GM13976 (cell line): ENCODE data around the gene SPRR3.

Experiments used
- DNase-seq: peaks from one replicate; pipeline ENCODE4 v3.0.0; 2012; ENCODE audit warnings: low spot score
- CTCF ChIP-seq: IDR thresholded peaks from 2 replicates; pipeline ENCODE4 v1.5.1; 2012; ENCODE audit warnings: borderline replicate concordance, mild to moderate bottlenecking; ENCODE audit not compliant: insufficient read depth; ENCODE audit errors: extremely low read depth, missing control alignments, control extremely low read depth
- in situ Hi-C: fragments of 300-500 bp; cut with MboI; formaldehyde crosslinking; loops from one replicate; pipeline ENCODE4 v1.12.0; 2022; ENCODE audit warnings: low sequenced_read_pairs, mixed read lengths, inconsistent platforms; ENCODE audit not compliant: unreplicated experiment

The SPRR3 gene

DNA sequence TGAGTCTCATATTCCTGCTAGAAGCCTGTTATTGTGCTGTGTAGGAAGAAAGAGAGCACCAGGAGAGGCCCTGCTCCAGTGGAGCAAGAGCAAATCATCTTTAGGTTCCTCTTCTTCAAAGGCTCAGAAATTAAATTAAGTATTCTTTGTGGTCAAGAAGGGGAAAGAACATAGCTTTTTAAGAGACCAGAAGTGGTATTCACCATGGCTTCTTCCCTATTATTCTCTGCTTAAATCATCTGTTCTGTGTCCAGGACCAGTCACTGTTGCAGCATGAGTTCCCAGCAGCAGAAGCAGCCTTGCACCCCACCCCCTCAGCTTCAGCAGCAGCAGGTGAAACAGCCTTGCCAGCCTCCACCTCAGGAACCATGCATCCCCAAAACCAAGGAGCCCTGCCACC lies 30.5 kb downstream of the SPRR3 start:
- in situ Hi-C loops: no loop called here
- TF ChIP-seq CTCF: no peak
- peak; percentile 13 for DNase-seq

DNA sequence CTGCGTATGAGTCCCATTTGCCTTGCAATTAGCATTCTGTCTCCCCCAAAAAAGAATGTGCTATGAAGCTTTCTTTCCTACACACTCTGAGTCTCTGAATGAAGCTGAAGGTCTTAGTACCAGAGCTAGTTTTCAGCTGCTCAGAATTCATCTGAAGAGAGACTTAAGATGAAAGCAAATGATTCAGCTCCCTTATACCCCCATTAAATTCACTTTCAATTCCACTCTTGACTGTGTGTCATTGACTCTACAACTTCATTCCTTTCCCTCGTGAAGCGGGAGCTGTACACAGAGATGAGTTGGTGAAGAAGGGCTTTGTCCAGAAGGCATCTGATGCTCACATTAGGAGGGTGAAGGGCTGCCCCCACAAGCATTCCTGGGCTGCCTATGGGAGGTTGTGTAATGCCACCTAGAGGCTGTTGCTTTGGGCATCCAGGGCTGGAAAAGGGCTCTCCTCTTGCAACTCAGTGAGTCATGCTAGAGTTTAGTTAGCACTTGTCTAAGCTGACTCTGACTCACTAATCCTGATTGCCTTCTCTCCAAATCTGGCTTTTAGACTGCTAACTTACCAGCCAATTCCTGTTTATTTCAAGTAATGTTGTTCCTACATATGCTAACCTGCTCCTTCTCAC lies 31.2 kb downstream of the SPRR3 start:
- no peak for TF ChIP-seq CTCF
- in situ Hi-C loops: no loop called here
- DNase-seq: peak; percentile 21

- in situ Hi-C loops: no loop called here
- TF ChIP-seq CTCF: no peak
- DNase-seq: no peak
Observed at GRCh38 chr1:153035211-153035610, 33.7 kb downstream of the SPRR3 start.

GRCh38 chr1:153040950-153041631 lies 39.5 kb downstream of the SPRR3 start, which contains the start of gene SPRR2D:
TSS of gene SPRR2D (minus strand) at chr1:153041120. CDS start at chr1:153040346, 774 bp downstream.
- no peak for TF ChIP-seq CTCF
- in situ Hi-C loops: no loop called here
- DNase-seq: no peak

- in situ Hi-C loops: no loop called here
- TF ChIP-seq CTCF: no peak
- DNase-seq: no peak
Observed at GRCh38 chr1:153049211-153049610, 47.7 kb downstream of the SPRR3 start.
